ENCODE data around the gene FREM1. TPM values are rescaled to one million over a fixed set of nuclear protein-coding genes. Genes with fewer than 3 reads are reported as not detected.

FREM1 gene
- total RNA-seq, 1 donor from 2014 or later, result 2.7 TPM

GRCh38 chr9:14686168-14686567, 224.1 kb downstream of the FREM1 start:
- intact Hi-C loops (cut with DNase I), result no loop called here
- Histone ChIP-seq H3K36me3 (peaks cover 0 to 8% of the 10 kb centered on the region in 2 donors), H3K27me3 (no peaks in the 10 kb centered on the region), H3K4me1 (peaks cover 9% of the 10 kb centered on the region), H3K4me3 (no peak overlapping the region), H3K9me3 (no peaks in the 10 kb centered on the region), H3K27ac (no peak overlapping the region)
- no peak for DNase-seq (ENCODE audit: extremely low spot score in 2 of 2)
- TF ChIP-seq CTCF (IDR thresholded peaks at IDR 0.05), result no peak
- TF ChIP-seq POLR2A (IDR thresholded peaks at IDR 0.05), result no peak
- TF ChIP-seq POLR2AphosphoS5 (IDR thresholded peaks at IDR 0.05; ENCODE audit: insufficient read depth in 1 of 2, low read depth in 1 of 2), result no peak

Small RNA genes lying within 50 kb of the gene (small RNA-seq; reads per million reads assigned to genes)
- not detected for gene RNU6-1260P

Other genes with a start within 250 kb of the FREM1 start
- 10.3 TPM for gene ZDHHC21, start 217.0 kb downstream of the FREM1 start, total RNA-seq
- not detected for gene CER1, start 187.7 kb downstream of the FREM1 start, total RNA-seq